Vagina (tissue), 2 donors: ENCODE results near the gene SPATA9. TPM values are rescaled to one million over a fixed set of nuclear protein-coding genes. Genes with fewer than 3 reads are reported as not detected.

ENCODE experiments used
- DNase-seq, 2 donors: peaks; one replicate each; pipeline ENCODE4 v3.0.0-alpha.2; 2017; ENCODE audit errors: extremely low spot score in 2 of 2
- H3K27ac ChIP-seq: fragments of 200-600 bp; sonication (generic); one replicate; pipeline ENCODE4 v1.5.1; 2019
- H3K27me3 ChIP-seq: fragments of 200-600 bp; sonication (generic); one replicate; pipeline ENCODE4 v1.5.1; 2019
- H3K36me3 ChIP-seq, 2 donors: fragments of 200-600 bp; sonication (generic); one replicate each; pipeline ENCODE4 v1.5.1; 2017 to 2019
- H3K4me1 ChIP-seq: fragments of 200-600 bp; sonication (generic); one replicate; pipeline ENCODE4 v1.5.1; 2019
- H3K4me3 ChIP-seq, 2 donors: fragments of 200-600 bp; sonication (generic); 1 replicate in 1 of 2; 2 replicates in 1 of 2; pipeline ENCODE4 v1.5.1; 2016 to 2019
- H3K9me3 ChIP-seq: fragments of 200-600 bp; sonication (generic); one replicate; pipeline ENCODE4 v1.5.1; 2019
- POLR2A ChIP-seq, 2 donors: fragments of 450-650 bp; IDR thresholded peaks; one replicate each; pipeline ENCODE4 v1.6.1; 2017; ENCODE audit warnings: antibody characterized with exemption in 2 of 2, mild to moderate bottlenecking in 2 of 2, moderate library complexity in 2 of 2
- POLR2AphosphoS5 ChIP-seq, 2 donors: sonication (generic); formaldehyde crosslinking; IDR thresholded peaks; one replicate each; pipeline ENCODE4 v1.9.0; 2017; ENCODE audit warnings: antibody characterized with exemption in 2 of 2, mild to moderate bottlenecking in 2 of 2, low read depth in 1 of 2; ENCODE audit not compliant: insufficient read depth in 1 of 2
- intact Hi-C: fragments of 100-400 bp; cut with DNase I; formaldehyde crosslinking; loops from one replicate; pipeline ENCODE4 v1.15.1; 2023
- total RNA-seq: library from RNA; depleted of rRNA; stranded (reverse); fragments of >200 nt; gene quantifications from one replicate; pipeline ENCODE4 v1.2.3, GENCODE V29; 2016
- TF ChIP-seq, protein P1 (sequence below), 3 experiments: fragments of 450-650 bp in 2 of 3; fragments of 200-600 bp in 1 of 3; sonication (generic) in 1 of 3; IDR thresholded peaks; one replicate each; pipeline ENCODE4 v1.5.1; 2017 to 2019; ENCODE audit warnings: antibody characterized with exemption in 3 of 3, mild to moderate bottlenecking in 2 of 3, moderate library complexity in 2 of 3

Gene SPATA9
- total RNA-seq, 1 donor from 2014 or later = not detected

GRCh38 chr5:95627971-95628810, 54.6 kb downstream of the SPATA9 start:
- Histone ChIP-seq H3K27me3 (no peaks in the 10 kb centered on the region), H3K36me3 (no peaks in the 10 kb centered on the region), H3K4me3 (no peak overlapping the region), H3K9me3 (no peaks in the 10 kb centered on the region), H3K27ac (no peak overlapping the region), H3K4me1 (peaks cover 6% of the 10 kb centered on the region)
- TF ChIP-seq, protein P1, sequence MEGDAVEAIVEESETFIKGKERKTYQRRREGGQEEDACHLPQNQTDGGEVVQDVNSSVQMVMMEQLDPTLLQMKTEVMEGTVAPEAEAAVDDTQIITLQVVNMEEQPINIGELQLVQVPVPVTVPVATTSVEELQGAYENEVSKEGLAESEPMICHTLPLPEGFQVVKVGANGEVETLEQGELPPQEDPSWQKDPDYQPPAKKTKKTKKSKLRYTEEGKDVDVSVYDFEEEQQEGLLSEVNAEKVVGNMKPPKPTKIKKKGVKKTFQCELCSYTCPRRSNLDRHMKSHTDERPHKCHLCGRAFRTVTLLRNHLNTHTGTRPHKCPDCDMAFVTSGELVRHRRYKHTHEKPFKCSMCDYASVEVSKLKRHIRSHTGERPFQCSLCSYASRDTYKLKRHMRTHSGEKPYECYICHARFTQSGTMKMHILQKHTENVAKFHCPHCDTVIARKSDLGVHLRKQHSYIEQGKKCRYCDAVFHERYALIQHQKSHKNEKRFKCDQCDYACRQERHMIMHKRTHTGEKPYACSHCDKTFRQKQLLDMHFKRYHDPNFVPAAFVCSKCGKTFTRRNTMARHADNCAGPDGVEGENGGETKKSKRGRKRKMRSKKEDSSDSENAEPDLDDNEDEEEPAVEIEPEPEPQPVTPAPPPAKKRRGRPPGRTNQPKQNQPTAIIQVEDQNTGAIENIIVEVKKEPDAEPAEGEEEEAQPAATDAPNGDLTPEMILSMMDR (IDR thresholded peaks at IDR 0.05) = no peak
- TF ChIP-seq POLR2A (IDR thresholded peaks at IDR 0.05) (no peak), POLR2AphosphoS5 (IDR thresholded peaks at IDR 0.05; ENCODE audit: insufficient read depth in 1 of 2, low read depth in 1 of 2) (no peak)
- intact Hi-C loops = loop anchor here (10.0 kb wide), 1 partner anchor 73 kb away; the partner anchor contains the start of genes ARSK and SKIC3
- DNase-seq = no peak

DNA sequence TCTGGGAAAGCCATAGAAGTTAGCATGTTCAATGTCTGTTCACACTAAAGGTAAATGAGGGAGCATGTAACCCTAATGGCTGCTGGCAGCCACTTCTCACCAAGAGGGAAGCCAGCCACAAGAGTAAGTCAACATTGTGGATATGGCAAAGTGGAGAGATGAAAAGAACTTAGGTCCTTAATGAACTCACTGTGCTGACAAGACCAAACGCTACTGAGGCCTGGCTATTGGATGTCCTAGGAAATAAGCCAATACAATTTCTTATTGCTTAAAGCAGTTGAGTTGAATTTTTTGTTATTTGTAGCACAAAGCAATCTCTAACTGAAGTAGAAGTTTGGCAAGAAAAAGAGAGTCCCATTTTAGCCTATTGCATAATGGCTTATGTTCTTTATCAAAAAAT, 56.1 kb downstream of the SPATA9 start:
- TF ChIP-seq POLR2AphosphoS5 (IDR thresholded peaks at IDR 0.05; ENCODE audit: insufficient read depth in 1 of 2, low read depth in 1 of 2) (no peak), POLR2A (IDR thresholded peaks at IDR 0.05) (no peak)
- TF ChIP-seq, protein P1 (IDR thresholded peaks at IDR 0.05) = no peak
- Histone ChIP-seq H3K27me3 (no peaks in the 10 kb centered on the region), H3K4me1 (peaks cover 8% of the 10 kb centered on the region), H3K27ac (no peak overlapping the region), H3K9me3 (no peaks in the 10 kb centered on the region), H3K4me3 (no peak overlapping the region), H3K36me3 (no peaks in the 10 kb centered on the region)
- intact Hi-C loops = loop anchor here (10.0 kb wide), 1 partner anchor 72 kb away; the partner anchor contains the start of genes ARSK and SKIC3
- no peak for DNase-seq

DNA sequence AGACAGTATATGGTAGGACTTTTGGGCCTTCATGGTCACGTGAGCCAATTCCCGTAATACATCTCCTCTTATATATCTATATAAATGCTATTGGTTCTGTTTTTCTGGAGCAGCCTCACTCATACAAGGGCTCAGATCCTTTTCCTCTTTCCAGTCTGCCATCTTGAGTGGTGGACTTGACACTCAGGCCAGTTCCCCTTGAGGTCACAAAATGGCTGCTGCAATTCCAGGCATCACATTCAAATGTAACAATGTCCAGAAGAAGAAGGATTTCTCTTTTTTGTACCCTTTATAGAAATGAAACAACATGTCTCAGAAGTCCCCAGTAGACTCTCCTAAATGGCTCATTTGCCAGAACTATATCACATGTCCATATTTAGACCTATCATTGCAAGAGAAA, 58.4 kb downstream of the SPATA9 start:
- Histone ChIP-seq H3K9me3 (no peaks in the 10 kb centered on the region), H3K4me1 (peaks cover 16% of the 10 kb centered on the region), H3K36me3 (no peaks in the 10 kb centered on the region), H3K27me3 (no peaks in the 10 kb centered on the region), H3K4me3 (no peak overlapping the region), H3K27ac (no peak overlapping the region)
- TF ChIP-seq POLR2AphosphoS5 (IDR thresholded peaks at IDR 0.05; ENCODE audit: insufficient read depth in 1 of 2, low read depth in 1 of 2) (no peak), POLR2A (IDR thresholded peaks at IDR 0.05) (no peak)
- TF ChIP-seq, protein P1 (IDR thresholded peaks at IDR 0.05) = no peak
- intact Hi-C loops = loop anchor here (10.0 kb wide), 1 partner anchor 70 kb away; the partner anchor contains the start of genes ARSK and SKIC3
- no peak for DNase-seq

DNA sequence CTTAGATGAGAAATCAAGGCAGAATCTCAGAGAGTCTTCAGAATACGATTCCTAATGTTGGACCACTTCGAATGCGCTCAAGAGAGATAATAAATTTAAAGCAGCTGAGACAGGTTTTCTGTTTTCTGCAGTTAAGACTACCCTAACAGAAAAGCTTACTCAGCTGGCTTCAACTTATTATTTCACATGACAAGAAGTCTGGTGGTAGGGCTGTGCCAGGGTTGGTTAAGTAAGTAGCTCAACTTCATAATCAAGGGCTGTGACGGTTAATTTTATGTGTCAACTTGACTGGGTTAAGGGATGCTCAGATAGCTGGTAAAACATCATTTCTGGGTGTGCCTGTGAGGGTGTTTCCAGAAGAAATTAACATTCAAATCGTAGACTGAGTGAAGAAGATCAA, 59.1 kb downstream of the SPATA9 start:
- TF ChIP-seq POLR2A (IDR thresholded peaks at IDR 0.05) (no peak), POLR2AphosphoS5 (IDR thresholded peaks at IDR 0.05; ENCODE audit: insufficient read depth in 1 of 2, low read depth in 1 of 2) (no peak)
- TF ChIP-seq, protein P1 (IDR thresholded peaks at IDR 0.05) = no peak
- no peak overlapping the region for H3K27ac ChIP-seq
- DNase-seq = no peak
- peaks cover 21% of the 10 kb centered on the region for H3K4me1 ChIP-seq
- H3K4me3 ChIP-seq = no peak overlapping the region
- no peaks in the 10 kb centered on the region for H3K9me3 ChIP-seq
- H3K36me3 ChIP-seq = no peaks in the 10 kb centered on the region
- H3K27me3 ChIP-seq = no peaks in the 10 kb centered on the region
- intact Hi-C loops = loop anchor here (10.0 kb wide), 1 partner anchor 69 kb away; the partner anchor contains the start of genes ARSK and SKIC3
